ENCODE results near the gene MRPL19.
"Not testable (repeated sequence)": the region's sequence is repeated elsewhere in the genome, so short reads cannot be mapped to it uniquely, and the experiment has no call there.

The MRPL19 gene

GRCh38 chr2:75709297-75709696, 62.7 kb downstream of the MRPL19 start:
- TF ChIP-seq MAX (IDR thresholded peaks at IDR 0.05; ENCODE audit: low read depth, low read length): no peak
- DNase-seq (ENCODE audit: low read depth): peak; percentile 16
- peak overlapping the region; percentile 76 for H3K4me3 ChIP-seq (ENCODE audit: low read depth, low read length)

DNA sequence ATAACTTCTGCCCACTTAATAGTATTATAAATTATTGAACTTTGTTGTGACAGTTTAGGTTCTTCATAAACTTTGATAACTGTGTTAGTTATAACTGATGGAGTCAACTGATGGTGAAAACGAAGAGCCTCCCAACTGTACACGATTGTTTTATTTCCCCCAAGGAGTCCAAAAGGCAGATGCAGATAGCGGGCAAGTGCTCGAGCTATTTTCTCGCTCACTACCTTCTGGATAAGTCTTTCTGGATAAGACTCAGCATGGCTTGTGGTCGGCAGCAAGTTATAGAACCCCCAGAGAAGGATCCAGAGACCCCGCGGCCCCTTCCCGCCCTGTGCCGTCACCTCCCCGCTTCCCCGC, 63.6 kb downstream of the MRPL19 start:
- no peak for DNase-seq (ENCODE audit: low read depth)
- no peak for TF ChIP-seq MYC (IDR thresholded peaks at IDR 0.05; ENCODE audit: low read depth, low read length)
- TF ChIP-seq MAX (IDR thresholded peaks at IDR 0.05; ENCODE audit: low read depth, low read length): no peak
- no peak for TF ChIP-seq POLR2A (IDR thresholded peaks at IDR 0.05; ENCODE audit: extremely low read depth, insufficient read length)
- no peak for TF ChIP-seq CTCF (IDR thresholded peaks at IDR 0.05; ENCODE audit: low read depth, low read length)

DNA sequence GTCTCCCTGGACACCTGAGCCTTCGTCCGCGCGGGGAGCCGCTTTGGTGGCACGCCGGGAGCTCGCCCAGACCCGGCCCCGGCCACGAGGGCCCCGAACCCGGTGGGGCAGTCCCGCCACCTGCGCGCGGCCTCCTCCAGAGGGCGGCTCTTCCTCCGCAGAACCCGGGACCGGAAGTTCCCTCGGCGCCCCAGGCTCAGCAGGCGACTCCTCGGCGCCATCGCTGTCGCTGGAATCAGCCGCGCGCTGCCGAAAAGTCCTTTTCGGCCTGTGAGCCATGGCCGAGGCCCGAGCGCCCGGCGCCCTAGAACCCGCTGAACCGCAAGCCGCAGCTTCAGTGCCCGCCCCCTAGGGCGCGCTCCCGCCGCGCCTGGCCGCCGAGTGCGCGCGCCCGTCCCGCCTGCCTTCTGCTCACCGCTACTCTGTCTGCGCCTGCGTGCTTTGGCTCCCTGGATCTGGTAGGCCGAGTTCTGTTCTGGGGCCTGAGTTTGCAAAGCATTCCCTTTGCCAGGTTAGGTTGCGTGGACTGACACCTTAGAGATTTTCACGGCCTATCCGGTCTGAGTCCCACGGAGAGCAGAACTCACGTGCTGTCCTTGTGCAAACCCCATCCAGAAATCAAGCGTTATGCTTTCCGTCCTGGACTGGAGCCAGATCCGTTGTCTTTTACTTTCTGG, 64.1 kb downstream of the MRPL19 start, which contains the start of gene GCFC2:
Gene GCFC2, minus strand, starts transcription at position 339 of the 677 bp plus-strand sequence. Its CDS starts 60 bp downstream, at position 279.
- H3K4me3 ChIP-seq (ENCODE audit: low read depth, low read length): peak within 1 kb of the TSS; percentile 76
- peak; percentile 92 for DNase-seq (ENCODE audit: low read depth)
- TF ChIP-seq MYC (IDR thresholded peaks at IDR 0.05; ENCODE audit: low read depth, low read length): no peak
- peak; percentile 6 for TF ChIP-seq CTCF (IDR thresholded peaks at IDR 0.05; ENCODE audit: low read depth, low read length)
- peak; percentile 32; the same call in 1 of the 2 replicates for TF ChIP-seq MAX (IDR thresholded peaks at IDR 0.05; ENCODE audit: low read depth, low read length)
- TF ChIP-seq POLR2A (IDR thresholded peaks at IDR 0.05; ENCODE audit: extremely low read depth, insufficient read length): peak; percentile 17

More for the DNA sequence above, 63.6 kb downstream of the MRPL19 start:
- peak overlapping the region; percentile 76 for H3K4me3 ChIP-seq (ENCODE audit: low read depth, low read length)

DNA sequence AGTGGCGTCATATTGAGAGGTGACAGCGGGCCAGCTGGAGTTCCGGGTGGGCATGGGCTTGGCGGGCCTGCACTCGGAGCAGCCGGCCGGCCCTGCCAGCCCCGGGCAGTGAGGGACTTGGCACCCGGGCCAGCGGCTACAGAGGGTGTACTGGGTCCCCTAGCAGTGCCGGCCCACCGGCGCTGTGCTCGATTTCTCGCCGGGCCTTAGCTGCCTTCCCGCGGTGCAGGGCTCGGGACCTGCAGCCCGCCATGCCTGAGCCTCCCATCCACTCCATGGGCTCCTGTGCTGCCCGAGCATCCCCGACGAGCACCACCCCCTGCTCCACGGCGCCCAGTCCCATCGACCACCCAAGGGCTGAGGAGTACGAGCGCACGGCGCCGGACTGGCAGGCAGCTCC, 65.0 kb downstream of the MRPL19 start:
- not testable (repeated sequence) for DNase-seq (ENCODE audit: low read depth); H3K4me3 ChIP-seq (ENCODE audit: low read depth, low read length)

GRCh38 chr2:75716406-75716805, 69.8 kb downstream of the MRPL19 start:
- TF ChIP-seq MAX (IDR thresholded peaks at IDR 0.05; ENCODE audit: low read depth, low read length): no peak
- TF ChIP-seq CTCF (IDR thresholded peaks at IDR 0.05; ENCODE audit: low read depth, low read length): no peak
- TF ChIP-seq MYC (IDR thresholded peaks at IDR 0.05; ENCODE audit: low read depth, low read length): no peak
- TF ChIP-seq POLR2A (IDR thresholded peaks at IDR 0.05; ENCODE audit: extremely low read depth, insufficient read length): no peak
- peak; percentile 14 for DNase-seq (ENCODE audit: low read depth)

DNA sequence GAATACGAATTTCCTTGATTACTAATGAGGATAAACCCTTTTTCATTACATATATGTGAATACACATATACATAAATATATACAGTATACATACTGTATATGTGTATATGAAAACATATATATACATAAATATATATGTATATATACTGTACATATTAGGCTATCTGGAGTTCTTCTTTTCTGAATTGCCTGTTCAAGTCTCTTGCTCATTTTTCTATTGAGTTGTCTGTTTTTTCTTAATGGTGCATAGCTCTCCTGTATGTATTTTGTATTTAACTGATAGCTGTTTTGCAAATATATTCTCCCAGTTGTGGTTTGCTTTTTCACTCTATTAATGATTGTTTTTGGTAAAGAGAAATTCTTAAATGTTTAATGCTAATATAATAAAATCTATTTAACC, 73.0 kb downstream of the MRPL19 start:
- no peak for DNase-seq (ENCODE audit: low read depth)
- no peak for TF ChIP-seq MYC (IDR thresholded peaks at IDR 0.05; ENCODE audit: low read depth, low read length)
- TF ChIP-seq CTCF (IDR thresholded peaks at IDR 0.05; ENCODE audit: low read depth, low read length): no peak
- TF ChIP-seq POLR2A (IDR thresholded peaks at IDR 0.05; ENCODE audit: extremely low read depth, insufficient read length): no peak
- no peak for TF ChIP-seq MAX (IDR thresholded peaks at IDR 0.05; ENCODE audit: low read depth, low read length)
- H3K4me3 ChIP-seq (ENCODE audit: low read depth, low read length): no peak overlapping the region

More at GRCh38 chr2:75716406-75716805, 69.8 kb downstream of the MRPL19 start:
- H3K4me3 ChIP-seq (ENCODE audit: low read depth, low read length): no peak overlapping the region

DNA sequence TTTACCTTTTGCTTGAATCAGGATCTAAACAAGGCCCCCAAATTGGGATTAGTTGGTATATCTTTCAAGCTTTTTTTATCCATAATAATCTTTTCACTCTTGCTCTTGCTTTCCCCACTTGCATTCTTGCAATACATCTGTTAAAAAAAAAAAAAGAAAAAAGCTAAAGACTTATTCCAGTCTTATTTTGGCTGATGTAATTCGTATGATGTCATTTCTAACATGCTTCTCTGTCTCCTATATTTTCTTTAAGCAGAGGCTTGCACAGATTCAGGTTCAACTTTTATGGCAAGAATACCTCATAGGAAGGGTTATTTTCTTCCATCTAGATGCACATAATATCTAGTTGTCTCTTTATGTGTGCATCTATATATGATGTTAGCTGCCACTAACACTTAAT, 73.9 kb downstream of the MRPL19 start:
- no peak overlapping the region for H3K4me3 ChIP-seq (ENCODE audit: low read depth, low read length)
- no peak for DNase-seq (ENCODE audit: low read depth)
- TF ChIP-seq MYC (IDR thresholded peaks at IDR 0.05; ENCODE audit: low read depth, low read length): no peak
- no peak for TF ChIP-seq POLR2A (IDR thresholded peaks at IDR 0.05; ENCODE audit: extremely low read depth, insufficient read length)
- no peak for TF ChIP-seq CTCF (IDR thresholded peaks at IDR 0.05; ENCODE audit: low read depth, low read length)
- TF ChIP-seq MAX (IDR thresholded peaks at IDR 0.05; ENCODE audit: low read depth, low read length): no peak

Data from NB4 (cell line).